ENCODE measurements around the gene CIAO1. TPM values are rescaled to one million over a fixed set of nuclear protein-coding genes. Genes with fewer than 3 reads are reported as not detected.
A peak's percentile ranks its signal among the peaks of the same experiment; 100 is the strongest.

The CIAO1 gene
- total and polyA plus RNA-seq, 2 of the 8 experiments (the other 6 are each of a cell fraction or from before 2014, with no cell fraction given) = 63.7 to 99.2 TPM

DNA sequence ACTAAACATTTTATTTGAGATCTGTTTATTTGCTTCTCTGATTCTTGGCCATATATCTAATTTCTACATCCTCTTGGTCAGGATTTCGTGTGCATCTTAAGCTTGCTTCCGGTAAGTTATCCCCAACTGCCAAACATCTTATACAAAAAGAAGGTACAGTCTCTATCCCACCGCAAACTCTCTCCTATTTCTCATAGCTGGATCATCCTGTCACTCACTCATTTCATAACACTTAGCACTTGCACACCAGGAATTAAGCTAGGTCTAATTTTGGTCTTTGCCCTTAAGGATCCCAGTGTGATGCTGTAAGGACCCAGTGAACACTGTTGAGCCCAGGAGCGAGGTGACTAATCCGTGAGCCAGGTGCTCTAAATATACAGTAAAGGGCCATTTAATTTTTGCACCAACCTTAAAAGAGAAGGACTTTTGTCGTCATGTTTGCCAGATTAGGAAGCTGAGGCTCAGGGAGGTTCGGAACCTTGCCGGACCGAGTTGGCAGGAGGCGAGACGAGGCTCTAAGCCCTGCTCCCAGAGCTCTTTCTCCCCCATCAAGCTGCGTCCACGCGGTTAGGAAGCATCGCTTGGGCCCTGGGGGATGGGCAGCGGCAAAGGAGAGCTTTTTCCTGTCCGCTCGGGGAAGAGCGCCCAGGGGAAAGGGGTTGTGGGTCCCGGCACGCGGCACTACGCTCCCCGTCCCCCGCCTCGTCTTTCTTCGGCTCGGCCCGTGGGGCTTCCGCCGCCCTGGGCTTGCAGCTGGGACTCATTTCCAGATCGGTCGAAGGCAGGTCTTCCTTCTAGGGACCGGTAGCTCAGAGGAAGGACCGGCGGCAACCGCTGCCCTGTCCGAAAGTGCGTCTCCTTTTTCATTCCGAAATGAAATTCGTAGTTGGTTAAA lies 55.0 kb downstream of the CIAO1 start (continued):
- TF ChIP-seq EGR1 (IDR thresholded peaks at IDR 0.05; ENCODE audit: borderline replicate concordance, low read depth, low read length) (no peak), SIX5 (IDR thresholded peaks at IDR 0.05; ENCODE audit: low read depth, low read length) (no peak), SP4 (IDR thresholded peaks at IDR 0.05; ENCODE audit: low read length) (no peak), RXRA (IDR thresholded peaks at IDR 0.05; ENCODE audit: insufficient read depth, low read depth, low read length) (no peak), CEBPB (IDR thresholded peaks at IDR 0.05; ENCODE audit: low read depth, low read length) (no peak), SRF (IDR thresholded peaks at IDR 0.05; ENCODE audit: low read depth, low read length) (no peak), POU5F1 (IDR thresholded peaks at IDR 0.05; ENCODE audit: low read depth, low read length) (no peak), GABPA (IDR thresholded peaks at IDR 0.05; ENCODE audit: borderline replicate concordance, insufficient read depth, low read length) (no peak), FOSL1 (IDR thresholded peaks at IDR 0.05; ENCODE audit: insufficient read depth, low read depth, low read length) (no peak), ZNF274 (IDR thresholded peaks at IDR 0.05; ENCODE audit: borderline replicate concordance, extremely low read depth, low read length) (no peak), CREB1 (IDR thresholded peaks at IDR 0.05) (no peak), RNF2 (IDR thresholded peaks at IDR 0.05; ENCODE audit: borderline replicate concordance, low read depth, low read length, missing control alignments, poor library complexity, severe bottlenecking) (peak; percentile 58), JUN (IDR thresholded peaks at IDR 0.05; ENCODE audit: low read depth, low read length) (no peak), NANOG (IDR thresholded peaks at IDR 0.05; ENCODE audit: insufficient read depth, low read depth, low read length, poor library complexity, severe bottlenecking) (no peak), SP2 (IDR thresholded peaks at IDR 0.05; ENCODE audit: low read length) (no peak), JUND (IDR thresholded peaks at IDR 0.05; ENCODE audit: low read length) (no peak), TCF12 (IDR thresholded peaks at IDR 0.05; ENCODE audit: low read depth, low read length) (no peak), ASH2L (IDR thresholded peaks at IDR 0.05; ENCODE audit: low read length) (no peak), TBP (IDR thresholded peaks at IDR 0.05; ENCODE audit: low read depth, low read length) (no peak), CHD2 (IDR thresholded peaks at IDR 0.05; ENCODE audit: low read length) (no peak), EZH2 (IDR thresholded peaks at IDR 0.05; ENCODE audit: low read depth, low read length, severe bottlenecking) (no peak)
- TF ChIP-seq, protein P1, sequence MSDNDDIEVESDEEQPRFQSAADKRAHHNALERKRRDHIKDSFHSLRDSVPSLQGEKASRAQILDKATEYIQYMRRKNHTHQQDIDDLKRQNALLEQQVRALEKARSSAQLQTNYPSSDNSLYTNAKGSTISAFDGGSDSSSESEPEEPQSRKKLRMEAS (IDR thresholded peaks at IDR 0.05) = peak; percentile 93
- TF ChIP-seq, protein P2, sequence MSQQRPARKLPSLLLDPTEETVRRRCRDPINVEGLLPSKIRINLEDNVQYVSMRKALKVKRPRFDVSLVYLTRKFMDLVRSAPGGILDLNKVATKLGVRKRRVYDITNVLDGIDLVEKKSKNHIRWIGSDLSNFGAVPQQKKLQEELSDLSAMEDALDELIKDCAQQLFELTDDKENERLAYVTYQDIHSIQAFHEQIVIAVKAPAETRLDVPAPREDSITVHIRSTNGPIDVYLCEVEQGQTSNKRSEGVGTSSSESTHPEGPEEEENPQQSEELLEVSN (IDR thresholded peaks at IDR 0.05) = peak; percentile 82
- TF ChIP-seq, protein P3, sequence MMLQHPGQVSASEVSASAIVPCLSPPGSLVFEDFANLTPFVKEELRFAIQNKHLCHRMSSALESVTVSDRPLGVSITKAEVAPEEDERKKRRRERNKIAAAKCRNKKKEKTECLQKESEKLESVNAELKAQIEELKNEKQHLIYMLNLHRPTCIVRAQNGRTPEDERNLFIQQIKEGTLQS (IDR thresholded peaks at IDR 0.05; ENCODE audit: insufficient read depth, low read depth, low read length) = no peak

Measured in H1 (cell line).